Endothelial cell of umbilical vein (primary cell): ENCODE results near the gene PFKFB3.

Experiments used
- CTCF ChIP-seq, 2 donors: IDR thresholded peaks; 1 replicate in 1 of 2; 2 replicates in 1 of 2; pipeline ENCODE4 v1.5.1; 2011; ENCODE audit warnings: low read length in 2 of 2, mild to moderate bottlenecking in 2 of 2, moderate library complexity in 2 of 2, control low read depth in 1 of 2, inconsistent platforms in 1 of 2, low read depth in 1 of 2; ENCODE audit not compliant: insufficient read depth in 1 of 2; ENCODE audit errors: extremely low read depth in 1 of 2
- EZH2 ChIP-seq: IDR thresholded peaks from 2 replicates; pipeline ENCODE4 v1.6.1; 2012; ENCODE audit warnings: borderline replicate concordance, low read depth, mild to moderate bottlenecking, moderate library complexity, low read length, inconsistent platforms; ENCODE audit not compliant: severe bottlenecking
- FOS ChIP-seq: IDR thresholded peaks from 2 replicates; pipeline ENCODE4 v1.6.1; 2011; ENCODE audit warnings: mild to moderate bottlenecking, low read length, moderate library complexity, borderline replicate concordance; ENCODE audit not compliant: insufficient read depth
- POLR2A ChIP-seq: IDR thresholded peaks from 2 replicates; pipeline ENCODE4 v1.6.1; 2012; ENCODE audit warnings: low read depth, mild to moderate bottlenecking, control low read depth, low read length

DNA sequence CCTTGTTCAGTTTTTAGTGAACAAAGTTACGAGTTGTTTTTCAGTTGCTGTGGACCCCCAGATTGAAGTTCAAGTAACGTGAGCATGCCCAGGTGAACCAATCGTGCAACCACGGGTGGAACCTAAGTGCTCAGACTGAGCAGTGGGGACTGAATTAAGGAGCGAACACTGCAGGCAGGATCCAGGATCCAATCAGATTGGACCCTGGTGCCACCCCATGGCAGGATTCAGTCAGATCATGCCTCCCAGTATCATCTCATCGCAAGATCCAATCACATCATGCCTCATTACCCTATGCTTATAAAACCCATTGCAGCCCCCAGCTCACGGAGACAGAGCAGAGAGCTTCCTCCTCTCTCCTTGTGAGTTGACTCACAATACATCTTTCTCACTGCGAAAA is 80.9 kb downstream of the PFKFB3 start:
- TF ChIP-seq CTCF (IDR thresholded peaks at IDR 0.05; ENCODE audit: extremely low read depth in 1 of 2, insufficient read depth in 1 of 2, low read depth in 1 of 2, low read length in 2 of 2) (no peak), POLR2A (no peak), FOS (no peak), EZH2 (no peak)
